GM12878 (cell line): ENCODE measurements around the gene SESN1. TPM values are rescaled to one million over a fixed set of nuclear protein-coding genes. Genes with fewer than 3 reads are reported as not detected.

Experiments used
- ATAC-seq: fragments of 200-7000 bp; cut with Tn5 transposase; 3 replicates; pipeline ENCODE4 v1.9.1; 2020; ENCODE audit warnings: mild to moderate bottlenecking, moderate library complexity
- BruUV-seq: library from RNA; stranded (reverse); fragments of 400-500 nt; replicated peaks from 2 replicates; lab custom pipeline; 2021; lab: Mats Ljungman, UMichigan
- CTCF ChIA-PET: fragments of 300-600 bp; sonication (Branson Sonifier 250); formaldehyde crosslinking; extraction: SDS; loops from one replicate; lab custom pipeline; 2021; ENCODE audit warnings: inconsistent platforms; lab: Yijun Ruan, JAX
- POLR2A ChIA-PET: fragments of 350-600 bp; formaldehyde crosslinking; extraction: SDS; loops from one replicate; lab custom pipeline; 2021; ENCODE audit warnings: inconsistent platforms; lab: Charles Lee
- RAD21 ChIA-PET: fragments of 300-600 bp; sonication (Branson Sonifier 250); formaldehyde crosslinking; loops from one replicate; lab custom pipeline; 2023; ENCODE audit warnings: antibody characterized with exemption; ENCODE audit not compliant: unreplicated experiment; lab: Charles Lee
- SMC1A ChIA-PET: fragments of 300-600 bp; sonication (Branson Sonifier 250); formaldehyde crosslinking; loops from one replicate; lab custom pipeline; 2023; ENCODE audit not compliant: unreplicated experiment, uncharacterized antibody; lab: Charles Lee
- DNase-seq: peaks from one replicate; pipeline ENCODE4 v3.0.0-alpha.2; 2011; ENCODE audit warnings: low read depth, low spot score
- FAIRE-seq: peaks from 3 replicates; lab custom pipeline; 2011; peaks lifted over from hg19 to GRCh38; lab: Jason Lieb, UNC
- H2AFZ ChIP-seq: 2 replicates; pipeline ENCODE4 v1.6.0; 2011; ENCODE audit warnings: low read depth, low read length, control low read depth; ENCODE audit not compliant: control insufficient read depth
- H3K27ac ChIP-seq: 2 replicates; pipeline ENCODE4 v1.5.1; 2011; ENCODE audit warnings: control low read depth; ENCODE audit not compliant: control insufficient read depth, insufficient read depth
- H3K27me3 ChIP-seq, 2 experiments: replicated peaks in 1 of 2; 2 replicates each; pipeline versions ENCODE4 v1.6.0 to v1.6.1; 2011; ENCODE audit warnings: low read length in 1 of 2; ENCODE audit not compliant: control insufficient read depth in 2 of 2, insufficient read depth in 2 of 2
- H3K36me3 ChIP-seq, 2 experiments: 2 replicates each; pipeline ENCODE4 v1.5.1; 2011; ENCODE audit warnings: low read length in 1 of 2; ENCODE audit not compliant: control insufficient read depth in 2 of 2, insufficient read depth in 2 of 2
- H3K4me1 ChIP-seq: 2 replicates; pipeline ENCODE4 v1.6.1; 2011; ENCODE audit warnings: mild to moderate bottlenecking, low read length, moderate library complexity, mixed read lengths; ENCODE audit not compliant: control insufficient read depth, insufficient read depth
- H3K4me2 ChIP-seq: 2 replicates; pipeline ENCODE4 v1.6.0; 2011; ENCODE audit warnings: control low read depth; ENCODE audit not compliant: control insufficient read depth, insufficient read depth
- H3K4me3 ChIP-seq: fragments of 200-600 bp; sonication (generic); 2 replicates; pipeline ENCODE4 v1.5.1; 2016
- H3K79me2 ChIP-seq: 2 replicates; pipeline ENCODE4 v1.6.0; 2011; ENCODE audit warnings: low read length; ENCODE audit not compliant: control insufficient read depth, insufficient read depth
- H3K9ac ChIP-seq: 2 replicates; pipeline ENCODE4 v1.8.0; 2011; ENCODE audit warnings: low read length, control low read depth, mixed read lengths; ENCODE audit not compliant: control insufficient read depth, insufficient read depth
- H3K9me3 ChIP-seq: replicated peaks from 3 replicates; pipeline ENCODE4 v1.5.1; 2011; ENCODE audit warnings: mild to moderate bottlenecking, low read length; ENCODE audit not compliant: control insufficient read depth, insufficient read depth
- H4K20me1 ChIP-seq: 2 replicates; pipeline ENCODE4 v1.6.0; 2011; ENCODE audit not compliant: control insufficient read depth, insufficient read depth
- BACH1 ChIP-seq: fragments of 450-650 bp; IDR thresholded peaks from 2 replicates; pipeline ENCODE4 v1.6.1; 2017; ENCODE audit warnings: mild to moderate bottlenecking, borderline replicate concordance
- BMI1 ChIP-seq: fragments of 450-650 bp; IDR thresholded peaks from 2 replicates; pipeline ENCODE4 v1.6.1; 2016; ENCODE audit warnings: mild to moderate bottlenecking, moderate library complexity, borderline replicate concordance
- CBX3 ChIP-seq: fragments of 200-600 bp; sonication (generic); IDR thresholded peaks from 2 replicates; pipeline ENCODE4 v1.6.1; 2016; ENCODE audit warnings: low read depth, borderline replicate concordance
- CREB1 ChIP-seq: IDR thresholded peaks from 2 replicates; pipeline ENCODE4 v1.6.1; 2012; ENCODE audit warnings: low read depth, mild to moderate bottlenecking, inconsistent platforms
- EGR1 ChIP-seq, 2 experiments: IDR thresholded peaks; 1 replicate in 1 of 2; 2 replicates in 1 of 2; pipeline ENCODE4 v1.6.1; 2011 to 2012; ENCODE audit warnings: low read depth in 2 of 2, low read length in 2 of 2, borderline replicate concordance in 1 of 2, mild to moderate bottlenecking in 1 of 2, moderate library complexity in 1 of 2
- ESRRA ChIP-seq: IDR thresholded peaks from 2 replicates; pipeline ENCODE4 v1.6.1; 2012; ENCODE audit warnings: mild to moderate bottlenecking, low read length, improper control_type of control experiment
- FOXK2 ChIP-seq: fragments of 450-650 bp; IDR thresholded peaks from 2 replicates; pipeline ENCODE4 v1.6.1; 2017; ENCODE audit warnings: mild to moderate bottlenecking, moderate library complexity
- HCFC1 ChIP-seq: fragments of 150-350 bp; IDR thresholded peaks from 2 replicates; pipeline ENCODE4 v1.6.1; 2014; ENCODE audit warnings: low read length
- HDAC2 ChIP-seq: fragments of 200-600 bp; sonication (generic); IDR thresholded peaks from 2 replicates; pipeline ENCODE4 v1.6.1; 2017
- MTA2 ChIP-seq: fragments of 450-650 bp; IDR thresholded peaks from 2 replicates; pipeline ENCODE4 v1.6.1; 2016; ENCODE audit warnings: low read depth, mild to moderate bottlenecking, moderate library complexity
- MYC ChIP-seq: IDR thresholded peaks from 2 replicates; pipeline ENCODE4 v1.6.1; 2011; ENCODE audit warnings: mild to moderate bottlenecking, low read length, moderate library complexity, inconsistent platforms; ENCODE audit not compliant: insufficient read depth, insufficient replicate concordance, insufficient read length, severe bottlenecking
- PAX8 ChIP-seq: fragments of 450-650 bp; IDR thresholded peaks from 2 replicates; pipeline ENCODE4 v1.6.1; 2017; ENCODE audit warnings: mild to moderate bottlenecking, moderate library complexity
- POLR2A ChIP-seq: IDR thresholded peaks from 2 replicates; pipeline ENCODE4 v1.6.1; 2011; ENCODE audit warnings: low read depth, mild to moderate bottlenecking, low read length
- RBBP5 ChIP-seq: fragments of 200-600 bp; sonication (generic); conservative IDR thresholded peaks from 2 replicates; pipeline ENCODE4 v1.6.1; 2016
- SMARCA5 ChIP-seq: fragments of 450-650 bp; IDR thresholded peaks from 2 replicates; pipeline ENCODE4 v1.6.1; 2017; ENCODE audit warnings: mild to moderate bottlenecking
- SRF ChIP-seq, 2 experiments: IDR thresholded peaks; 2 replicates each; pipeline ENCODE4 v1.6.1; 2011; ENCODE audit warnings: low read depth in 2 of 2, low read length in 2 of 2, mild to moderate bottlenecking in 1 of 2, moderate library complexity in 1 of 2
- ZNF217 ChIP-seq: fragments of 450-650 bp; IDR thresholded peaks from 2 replicates; pipeline ENCODE4 v1.6.1; 2017; ENCODE audit warnings: antibody characterized with exemption, mild to moderate bottlenecking
- WGBS: methylation state at CpG from one replicate; pipeline ENCODE4 v1.1.6; 2016; ENCODE audit warnings: low lambda C conversion rate; ENCODE audit not compliant: insufficient replicate concordance, insufficient coverage; ENCODE audit errors: missing lambda C conversion rate; 5-methylcytosine and 5-hydroxymethylcytosine counted together
- in situ Hi-C: fragments of 300-500 bp; cut with MboI; formaldehyde crosslinking; loops from 9 replicates; pipeline ENCODE4 v1.14.3; 2018; ENCODE audit warnings: mixed read lengths
- intact Hi-C: fragments of 100-400 bp; cut with micrococcal nuclease; formaldehyde crosslinking; loops from one replicate; pipeline ENCODE4 v1.14.2; 2022; ENCODE audit not compliant: unreplicated experiment
- polyA plus RNA-seq, 11 experiments: library from polyadenylated mRNA; depleted of rRNA in 4 of 11; unstranded in 6 of 11; stranded (reverse) in 5 of 11; fragments of >200 nt; fragmentation: Nextera tagmentation in 4 of 11; fragmentation: Illumina TruSeq in 1 of 11; extraction: Ambion mirVana in 4 of 11; extraction: Trizol in 1 of 11; gene quantifications; 1 replicate in 1 of 11; 2 replicates in 10 of 11; pipeline versions ENCODE4 v1.2.1 to v1.2.3, GENCODE V29; 2011 to 2016; ENCODE audit warnings: inconsistent platforms in 2 of 11, missing spikeins in 2 of 11, low read depth in 1 of 11
- total RNA-seq, 4 experiments: library from RNA; depleted of rRNA in 3 of 4; stranded (reverse); fragments of >200 nt in 3 of 4; fragmentation: Illumina TruSeq in 1 of 4; extraction: Trizol in 1 of 4; gene quantifications; 2 replicates each; pipeline versions ENCODE4 v1.2.1 to v1.2.3, GENCODE V29; 2013 to 2021
- TF ChIP-seq, protein P1 (sequence below): IDR thresholded peaks from 2 replicates; pipeline ENCODE4 v1.6.1; 2012; ENCODE audit warnings: low read depth, low read length, improper control_type of control experiment

SESN1 gene
- total and polyA plus RNA-seq, 10 of the 15 experiments (the other 5 are each of a cell fraction or from before 2014, with no cell fraction given) = 1.3 to 13.0 (median 3.3) TPM

DNA sequence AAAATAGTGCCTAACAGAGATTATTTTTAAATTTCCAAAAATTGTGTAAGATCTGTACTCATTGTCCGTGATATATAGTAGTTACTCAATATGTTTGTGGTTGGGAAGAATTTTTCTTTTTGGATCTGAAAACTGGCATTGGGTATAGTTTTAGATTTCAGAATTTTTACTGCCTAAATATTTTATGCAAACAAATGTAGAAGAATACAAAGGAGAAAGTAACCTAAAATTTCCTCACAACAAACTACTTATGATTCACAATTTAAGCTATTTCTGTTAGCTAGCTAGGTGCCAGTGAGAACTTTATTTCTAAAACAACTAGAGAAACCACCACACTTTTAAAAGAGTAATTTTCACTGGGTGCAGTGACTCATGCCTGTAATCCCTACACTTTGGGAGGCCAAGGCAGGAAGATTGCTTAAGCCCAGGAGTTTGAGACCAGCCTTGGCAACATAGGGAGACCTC is 38.8 kb downstream of the SESN1 start:
- H3K4me3 ChIP-seq = no peak overlapping the region
- 85% methylated on average over 1 of the region's 1 CpG for WGBS
- H3K27ac ChIP-seq = no peak overlapping the region
- ChIA-PET POLR2A (no interaction called here), SMC1A (no interaction called here), CTCF (interaction anchor here (0.8 kb wide), 1 partner anchor 26 kb away, joined by 3 read pairs; no protein-coding TSS in a partner anchor), RAD21 (no interaction called here)
- no peak for DNase-seq
- in situ Hi-C loops (no loop called here), intact Hi-C loops (no loop called here)
- no peaks in the 10 kb centered on the region for H3K36me3 ChIP-seq
- no peak for ATAC-seq
- H3K79me2 ChIP-seq = no peaks in the 10 kb centered on the region
- no peak for FAIRE-seq
- H2AFZ ChIP-seq = no peak overlapping the region
- no peaks in the 10 kb centered on the region for H3K9me3 ChIP-seq
- no peak overlapping the region for H3K9ac ChIP-seq
- H3K4me2 ChIP-seq = no peak overlapping the region
- H3K4me1 ChIP-seq = peaks cover 14% of the 10 kb centered on the region
- TF ChIP-seq SMARCA5 (no peak), BMI1 (no peak), SRF (IDR thresholded peaks at IDR 0.05; ENCODE audit: low read depth in 2 of 2, low read length in 2 of 2) (no peak), EGR1 (IDR thresholded peaks at IDR 0.05; ENCODE audit: borderline replicate concordance in 1 of 2, low read depth in 2 of 2, low read length in 2 of 2) (no peak), PAX8 (no peak), FOXK2 (no peak), CBX3 (no peak)
- TF ChIP-seq, protein P1, sequence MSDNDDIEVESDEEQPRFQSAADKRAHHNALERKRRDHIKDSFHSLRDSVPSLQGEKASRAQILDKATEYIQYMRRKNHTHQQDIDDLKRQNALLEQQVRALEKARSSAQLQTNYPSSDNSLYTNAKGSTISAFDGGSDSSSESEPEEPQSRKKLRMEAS = no peak
- no peaks in the 10 kb centered on the region for H4K20me1 ChIP-seq
- H3K27me3 ChIP-seq = no peaks in the 10 kb centered on the region; a peak in 1 of 4 replicates
- no TSS peak for BruUV-seq

GRCh38 chr6:109053336-109053735 is 41.3 kb downstream of the SESN1 start:
- RAD21 ChIA-PET = no interaction called here
- H4K20me1 ChIP-seq = no peaks in the 10 kb centered on the region
- CTCF ChIA-PET = interaction anchor here (1.2 kb wide), 1 partner anchor 26 kb away, joined by 3 read pairs; no protein-coding TSS in a partner anchor
- POLR2A ChIA-PET = no interaction called here
- no peaks in the 10 kb centered on the region for H3K9me3 ChIP-seq
- H3K79me2 ChIP-seq = no peaks in the 10 kb centered on the region
- no peak for DNase-seq
- no peak overlapping the region for H3K4me2 ChIP-seq
- H3K4me3 ChIP-seq = no peak overlapping the region
- TF ChIP-seq POLR2A (no peak), HCFC1 (no peak), RBBP5 (no peak), MTA2 (no peak), HDAC2 (no peak), ESRRA (no peak), BACH1 (no peak), MYC (no peak), CBX3 (no peak), CREB1 (no peak), ZNF217 (no peak)
- TF ChIP-seq, protein P1 = no peak
- H3K36me3 ChIP-seq = no peaks in the 10 kb centered on the region
- H3K4me1 ChIP-seq = peaks cover 14% of the 10 kb centered on the region
- WGBS = 81% methylated on average over 2 of the region's 2 CpGs
- ATAC-seq = no peak
- SMC1A ChIA-PET = interaction anchor here (1.4 to 2.0 kb wide), 2 partner anchors 14 to 17 kb away, joined by 4 read pairs; no protein-coding TSS in a partner anchor
- H3K27me3 ChIP-seq = no peaks in the 10 kb centered on the region; a peak in 1 of 4 replicates
- FAIRE-seq = no peak
- no peak overlapping the region for H3K9ac ChIP-seq
- no TSS peak for BruUV-seq
- H2AFZ ChIP-seq = no peak overlapping the region
- in situ Hi-C loops (no loop called here), intact Hi-C loops (no loop called here)
- H3K27ac ChIP-seq = no peak overlapping the region
